Osteoblast (primary cell): Measurements from ENCODE around the gene MRNIP. TPM values are rescaled to one million over a fixed set of nuclear protein-coding genes. Genes with fewer than 3 reads are reported as not detected.

Experiments used
- DNase-seq: peaks from one replicate; pipeline ENCODE4 v3.0.0; 2011; ENCODE audit warnings: low spot score, mixed read lengths; ENCODE audit not compliant: insufficient read length; ENCODE audit errors: missing footprints
- H2AFZ ChIP-seq: 2 replicates; pipeline ENCODE4 v1.6.0; 2011; ENCODE audit warnings: mild to moderate bottlenecking, low read length
- H3K27ac ChIP-seq: 2 replicates; pipeline ENCODE4 v1.5.1; 2011; ENCODE audit warnings: mild to moderate bottlenecking, low read depth, low read length, moderate library complexity
- H3K27me3 ChIP-seq: 2 replicates; pipeline ENCODE4 v1.6.0; 2012; ENCODE audit warnings: mild to moderate bottlenecking, control low read depth, inconsistent platforms, low read length, moderate library complexity; ENCODE audit not compliant: insufficient read depth
- H3K36me3 ChIP-seq: 2 replicates; pipeline ENCODE4 v1.5.1; 2011; ENCODE audit warnings: mild to moderate bottlenecking, low read length, control low read depth, moderate library complexity; ENCODE audit not compliant: insufficient read depth
- H3K4me1 ChIP-seq: 2 replicates; pipeline ENCODE4 v1.5.1; 2011; ENCODE audit warnings: mild to moderate bottlenecking, low read length, control low read depth, moderate library complexity; ENCODE audit not compliant: insufficient read depth
- H3K4me2 ChIP-seq: 2 replicates; pipeline ENCODE4 v1.6.0; 2011; ENCODE audit warnings: mild to moderate bottlenecking, low read length; ENCODE audit not compliant: insufficient read depth
- H3K4me3 ChIP-seq: fragments of 200-600 bp; sonication (generic); 3 replicates; pipeline ENCODE4 v1.5.1; 2012; ENCODE audit warnings: mild to moderate bottlenecking, low read length, inconsistent platforms; ENCODE audit not compliant: insufficient read depth
- H3K79me2 ChIP-seq: 2 replicates; pipeline ENCODE4 v1.6.0; 2012; ENCODE audit warnings: mild to moderate bottlenecking, low read length, control low read depth, inconsistent platforms; ENCODE audit not compliant: insufficient read depth
- H3K9me3 ChIP-seq: 2 replicates; pipeline ENCODE4 v1.5.1; 2011; ENCODE audit warnings: low read depth, low read length, control low read depth
- H4K20me1 ChIP-seq: 2 replicates; pipeline ENCODE4 v1.6.0; 2012; ENCODE audit warnings: mild to moderate bottlenecking, low read length, control low read depth; ENCODE audit not compliant: insufficient read depth
- CTCF ChIP-seq: IDR thresholded peaks from 2 replicates; pipeline ENCODE4 v1.5.1; 2011; ENCODE audit warnings: mild to moderate bottlenecking, low read depth, low read length, moderate library complexity; ENCODE audit errors: extremely low read depth
- total RNA-seq: library from RNA; depleted of rRNA; stranded (reverse); fragments of >200 nt; gene quantifications from 2 replicates; pipeline ENCODE4 v1.2.3, GENCODE V29; 2012

The MRNIP gene
- total RNA-seq, 1 donor: 10.1 TPM

- Histone ChIP-seq H3K27ac (no peak overlapping the region), H2AFZ (no peak overlapping the region), H3K9me3 (no peaks in the 10 kb centered on the region), H3K79me2 (peaks cover 11% of the 10 kb centered on the region), H3K4me1 (peaks cover 14% of the 10 kb centered on the region), H3K27me3 (no peaks in the 10 kb centered on the region), H3K36me3 (peaks cover 34% of the 10 kb centered on the region), H3K4me3 (no peak overlapping the region), H4K20me1 (peaks cover 9% of the 10 kb centered on the region), H3K4me2 (no peak overlapping the region)
- TF ChIP-seq CTCF: no peak
- DNase-seq: peak; percentile 62
Measured at GRCh38 chr5:179797741-179798140, 60.9 kb downstream of the MRNIP start.

GRCh38 chr5:179796877-179797608, 61.6 kb downstream of the MRNIP start:
- H3K27ac ChIP-seq: no peak overlapping the region
- H3K4me2 ChIP-seq: peak overlapping the region; percentile 79
- peaks cover 10% of the 10 kb centered on the region for H3K4me1 ChIP-seq
- no peaks in the 10 kb centered on the region for H3K27me3 ChIP-seq
- H3K79me2 ChIP-seq: peaks cover 4% of the 10 kb centered on the region
- no peak overlapping the region for H2AFZ ChIP-seq
- TF ChIP-seq CTCF: no peak
- DNase-seq: peak; percentile 92
- peaks cover 30% of the 10 kb centered on the region for H3K36me3 ChIP-seq
- no peaks in the 10 kb centered on the region for H3K9me3 ChIP-seq
- H3K4me3 ChIP-seq: peak overlapping the region; percentile 72
- H4K20me1 ChIP-seq: peaks cover 2% of the 10 kb centered on the region

- Histone ChIP-seq H3K27me3 (no peaks in the 10 kb centered on the region), H4K20me1 (no peaks in the 10 kb centered on the region), H3K4me3 (peak overlapping the region; percentile 72), H2AFZ (peak overlapping the region; percentile 44), H3K9me3 (no peaks in the 10 kb centered on the region), H3K79me2 (no peaks in the 10 kb centered on the region), H3K4me1 (peaks cover 10% of the 10 kb centered on the region), H3K4me2 (peak overlapping the region; percentile 79), H3K36me3 (peaks cover 30% of the 10 kb centered on the region), H3K27ac (no peak overlapping the region)
- peak; percentile 52 for TF ChIP-seq CTCF
- peak; percentile 99 for DNase-seq
Measured at GRCh38 chr5:179795863-179796833, 62.5 kb downstream of the MRNIP start.
